ENCODE measurements around the gene NBR1.
A peak's percentile ranks its signal among the peaks of the same experiment; 100 is the strongest.
"Not testable (repeated sequence)": the region's sequence is repeated elsewhere in the genome, so short reads cannot be mapped to it uniquely, and the experiment has no call there.

NBR1 gene

DNA sequence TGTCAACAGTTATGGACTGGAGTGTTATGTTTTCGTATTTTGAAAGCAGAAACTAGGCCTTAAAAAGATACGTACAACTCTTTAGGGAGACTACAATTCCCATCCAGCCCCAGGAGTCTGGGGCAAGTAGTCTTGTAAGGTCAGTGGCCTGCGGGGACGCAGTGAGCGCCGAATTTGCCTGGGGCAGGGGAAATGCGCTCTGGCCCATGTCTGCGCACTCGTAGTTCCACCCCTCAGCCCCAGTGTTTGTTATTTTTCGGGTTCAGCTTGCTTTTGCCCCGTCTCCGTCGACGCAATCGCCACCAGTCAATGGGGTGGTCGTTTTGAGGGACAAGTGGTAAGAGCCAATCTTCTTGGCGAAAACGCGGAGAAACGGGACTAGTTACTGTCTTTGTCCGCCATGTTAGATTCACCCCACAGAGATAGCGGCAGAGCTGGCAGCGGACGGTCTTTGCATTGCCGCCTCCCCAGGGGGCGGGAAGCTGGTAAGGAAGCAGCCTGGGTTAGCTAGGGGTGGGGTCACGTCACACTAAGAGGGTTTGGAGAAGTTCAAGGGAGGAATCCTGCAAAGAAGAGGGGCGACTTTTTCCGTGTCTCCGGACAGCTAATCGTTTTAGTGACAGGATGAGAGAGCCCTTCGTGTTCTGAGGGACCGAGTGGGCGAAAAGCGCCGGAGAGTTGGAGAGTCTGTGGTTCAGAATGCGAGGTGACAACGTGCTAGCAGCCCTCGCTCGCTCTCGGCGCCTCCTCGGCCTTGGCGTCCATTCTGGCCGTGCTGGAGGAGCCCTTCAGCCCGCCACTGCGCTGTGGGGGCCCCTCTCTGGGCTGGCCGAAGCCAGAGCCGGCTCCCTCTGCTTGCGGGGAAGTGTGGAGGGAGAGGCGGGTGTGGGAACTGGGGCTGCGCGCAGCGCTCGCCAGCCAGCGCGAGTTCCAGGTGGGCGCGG is 44.8 kb upstream of the NBR1 start:
- Histone ChIP-seq H2AFZ (ENCODE audit: low read length) (peak overlapping the region; percentile 58), H3K27me3 (replicated peaks; ENCODE audit: insufficient read depth, low read length) (no peaks in the 10 kb centered on the region), H3K27ac (ENCODE audit: low read length) (peak overlapping the region; percentile 58), H3F3A (ENCODE audit: insufficient read depth, low read length) (no peaks in the 10 kb centered on the region), H3K4me3 (ENCODE audit: low read length) (peak overlapping the region; percentile 88), H3K9me2 (replicated peaks; ENCODE audit: insufficient read depth, low read length) (no peaks in the 10 kb centered on the region), H3K4me2 (ENCODE audit: low read depth, low read length) (peak overlapping the region; percentile 72), H3K4me1 (ENCODE audit: low read length) (peaks cover 9% of the 10 kb centered on the region), H3K9ac (ENCODE audit: low read length) (peak overlapping the region; percentile 86), H4K20me1 (ENCODE audit: insufficient read depth, low read length) (no peaks in the 10 kb centered on the region), H3K79me2 (ENCODE audit: low read length) (peaks cover 31% of the 10 kb centered on the region), H3K9me3 (replicated peaks; ENCODE audit: insufficient read depth, low read length) (no peaks in the 10 kb centered on the region), H3K36me3 (replicated peaks; ENCODE audit: insufficient read depth, low read length) (no peaks in the 10 kb centered on the region)
- no peak for TF ChIP-seq EZH2 (optimal IDR thresholded peaks at IDR 0.05; ENCODE audit: low read depth, low read length)
- no peak for TF ChIP-seq EZH2phosphoT487 (IDR thresholded peaks at IDR 0.05; ENCODE audit: low read length)
- TF ChIP-seq, protein P1, sequence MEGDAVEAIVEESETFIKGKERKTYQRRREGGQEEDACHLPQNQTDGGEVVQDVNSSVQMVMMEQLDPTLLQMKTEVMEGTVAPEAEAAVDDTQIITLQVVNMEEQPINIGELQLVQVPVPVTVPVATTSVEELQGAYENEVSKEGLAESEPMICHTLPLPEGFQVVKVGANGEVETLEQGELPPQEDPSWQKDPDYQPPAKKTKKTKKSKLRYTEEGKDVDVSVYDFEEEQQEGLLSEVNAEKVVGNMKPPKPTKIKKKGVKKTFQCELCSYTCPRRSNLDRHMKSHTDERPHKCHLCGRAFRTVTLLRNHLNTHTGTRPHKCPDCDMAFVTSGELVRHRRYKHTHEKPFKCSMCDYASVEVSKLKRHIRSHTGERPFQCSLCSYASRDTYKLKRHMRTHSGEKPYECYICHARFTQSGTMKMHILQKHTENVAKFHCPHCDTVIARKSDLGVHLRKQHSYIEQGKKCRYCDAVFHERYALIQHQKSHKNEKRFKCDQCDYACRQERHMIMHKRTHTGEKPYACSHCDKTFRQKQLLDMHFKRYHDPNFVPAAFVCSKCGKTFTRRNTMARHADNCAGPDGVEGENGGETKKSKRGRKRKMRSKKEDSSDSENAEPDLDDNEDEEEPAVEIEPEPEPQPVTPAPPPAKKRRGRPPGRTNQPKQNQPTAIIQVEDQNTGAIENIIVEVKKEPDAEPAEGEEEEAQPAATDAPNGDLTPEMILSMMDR (IDR thresholded peaks at IDR 0.05; ENCODE audit: low read length): no peak
- peak; percentile 7 for DNase-seq

DNA sequence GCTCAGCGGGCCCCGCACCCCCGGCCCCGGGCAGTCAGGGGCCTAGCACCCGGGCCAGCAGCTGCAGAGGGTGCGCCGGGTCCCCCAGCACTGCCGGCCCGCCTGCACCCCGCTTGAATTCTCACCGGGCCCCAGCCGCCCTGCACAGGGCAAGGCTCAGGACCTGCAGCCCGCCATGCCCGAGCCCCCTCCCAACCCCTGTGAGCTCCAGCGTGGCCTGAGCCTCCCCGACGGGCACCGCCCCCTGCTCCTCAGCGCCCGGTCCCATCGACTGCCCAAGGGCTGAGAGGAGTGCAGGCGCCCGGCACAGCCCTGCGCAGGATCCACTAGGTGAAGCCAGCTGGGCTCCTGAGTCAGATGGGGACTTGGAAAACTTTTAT is 44.1 kb upstream of the NBR1 start:
- H3F3A ChIP-seq (ENCODE audit: insufficient read depth, low read length): no peaks in the 10 kb centered on the region
- no peak overlapping the region for H3K27ac ChIP-seq (ENCODE audit: low read length)
- peaks cover 9% of the 10 kb centered on the region for H3K4me1 ChIP-seq (ENCODE audit: low read length)
- no peaks in the 10 kb centered on the region for H3K9me2 ChIP-seq (replicated peaks; ENCODE audit: insufficient read depth, low read length)
- no peak for DNase-seq
- no peaks in the 10 kb centered on the region for H3K27me3 ChIP-seq (replicated peaks; ENCODE audit: insufficient read depth, low read length)
- no peak overlapping the region for H2AFZ ChIP-seq (ENCODE audit: low read length)
- H3K79me2 ChIP-seq (ENCODE audit: low read length): peaks cover 31% of the 10 kb centered on the region
- no peaks in the 10 kb centered on the region for H3K36me3 ChIP-seq (replicated peaks; ENCODE audit: insufficient read depth, low read length)
- H3K9ac ChIP-seq (ENCODE audit: low read length): no peak overlapping the region
- no peak overlapping the region for H3K4me3 ChIP-seq (ENCODE audit: low read length)
- H3K9me3 ChIP-seq (replicated peaks; ENCODE audit: insufficient read depth, low read length): no peaks in the 10 kb centered on the region
- H4K20me1 ChIP-seq (ENCODE audit: insufficient read depth, low read length): no peaks in the 10 kb centered on the region
- TF ChIP-seq EZH2phosphoT487 (IDR thresholded peaks at IDR 0.05; ENCODE audit: low read length): no peak
- TF ChIP-seq, protein P1 (IDR thresholded peaks at IDR 0.05; ENCODE audit: low read length): no peak
- no peak for TF ChIP-seq EZH2 (optimal IDR thresholded peaks at IDR 0.05; ENCODE audit: low read depth, low read length)
- H3K4me2 ChIP-seq (ENCODE audit: low read depth, low read length): no peak overlapping the region

DNA sequence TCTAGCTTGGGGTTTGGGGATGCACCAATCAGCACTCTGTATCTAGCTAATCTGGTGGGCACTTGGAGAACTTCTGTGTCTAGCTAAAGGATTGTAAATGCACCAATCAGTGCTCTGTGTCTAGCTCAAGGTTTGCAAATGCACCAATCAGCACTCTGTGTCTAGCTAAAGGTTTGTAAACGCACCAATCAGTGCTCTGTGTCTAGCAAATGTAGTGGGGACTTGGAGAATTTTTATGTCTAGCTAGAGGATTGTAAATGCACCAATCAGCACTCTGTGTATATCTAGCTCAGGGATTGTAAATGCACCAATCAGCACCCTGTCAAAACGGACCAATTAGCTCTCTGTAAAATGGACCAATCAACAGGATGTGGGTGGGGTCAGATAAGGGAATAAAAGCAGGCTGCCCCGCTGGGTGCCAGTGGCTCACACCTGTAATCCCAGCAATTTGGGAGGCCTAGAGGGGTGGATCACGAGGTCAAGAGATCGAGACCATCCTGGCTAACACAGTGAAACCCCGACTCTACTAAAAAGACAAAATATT is 43.6 kb upstream of the NBR1 start:
- not testable (repeated sequence) for H3F3A ChIP-seq (ENCODE audit: insufficient read depth, low read length); H3K9me3 ChIP-seq (replicated peaks; ENCODE audit: insufficient read depth, low read length); H3K27me3 ChIP-seq (replicated peaks; ENCODE audit: insufficient read depth, low read length); DNase-seq; H3K4me3 ChIP-seq (ENCODE audit: low read length); H3K9ac ChIP-seq (ENCODE audit: low read length); H3K9me2 ChIP-seq (replicated peaks; ENCODE audit: insufficient read depth, low read length); H3K27ac ChIP-seq (ENCODE audit: low read length); H3K4me2 ChIP-seq (ENCODE audit: low read depth, low read length); H4K20me1 ChIP-seq (ENCODE audit: insufficient read depth, low read length); H3K36me3 ChIP-seq (replicated peaks; ENCODE audit: insufficient read depth, low read length); H2AFZ ChIP-seq (ENCODE audit: low read length); H3K4me1 ChIP-seq (ENCODE audit: low read length)
- H3K79me2 ChIP-seq (ENCODE audit: low read length): peaks cover 31% of the 10 kb centered on the region

DNA sequence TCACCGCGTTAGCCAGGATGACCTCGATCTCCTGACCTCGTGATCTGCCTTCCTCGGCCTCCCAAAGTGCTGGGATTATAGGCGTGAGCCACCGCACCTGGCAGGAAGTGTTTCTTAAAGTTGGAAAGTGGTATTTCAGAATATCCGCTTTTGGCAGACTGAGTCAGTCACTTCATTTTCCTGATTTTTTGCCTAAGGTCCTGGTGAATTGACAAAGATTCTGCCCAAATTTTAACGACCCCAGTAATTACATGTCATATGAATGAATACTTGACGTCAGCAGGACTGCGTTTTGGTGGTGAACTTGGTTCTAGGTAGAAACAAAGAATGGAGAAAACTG is 41.4 kb upstream of the NBR1 start:
- no peak overlapping the region for H3K9ac ChIP-seq (ENCODE audit: low read length)
- no peaks in the 10 kb centered on the region for H3K9me3 ChIP-seq (replicated peaks; ENCODE audit: insufficient read depth, low read length)
- H3K4me3 ChIP-seq (ENCODE audit: low read length): no peak overlapping the region
- no peak overlapping the region for H3K27ac ChIP-seq (ENCODE audit: low read length)
- no peaks in the 10 kb centered on the region for H3F3A ChIP-seq (ENCODE audit: insufficient read depth, low read length)
- H3K4me1 ChIP-seq (ENCODE audit: low read length): peaks cover 5% of the 10 kb centered on the region
- H3K27me3 ChIP-seq (replicated peaks; ENCODE audit: insufficient read depth, low read length): no peaks in the 10 kb centered on the region
- H3K79me2 ChIP-seq (ENCODE audit: low read length): peaks cover 18% of the 10 kb centered on the region
- TF ChIP-seq EZH2 (optimal IDR thresholded peaks at IDR 0.05; ENCODE audit: low read depth, low read length) (no peak), EZH2phosphoT487 (IDR thresholded peaks at IDR 0.05; ENCODE audit: low read length) (no peak)
- TF ChIP-seq, protein P1 (IDR thresholded peaks at IDR 0.05; ENCODE audit: low read length): no peak
- H4K20me1 ChIP-seq (ENCODE audit: insufficient read depth, low read length): no peaks in the 10 kb centered on the region
- no peaks in the 10 kb centered on the region for H3K36me3 ChIP-seq (replicated peaks; ENCODE audit: insufficient read depth, low read length)
- no peak overlapping the region for H2AFZ ChIP-seq (ENCODE audit: low read length)
- no peak for DNase-seq
- H3K9me2 ChIP-seq (replicated peaks; ENCODE audit: insufficient read depth, low read length): no peaks in the 10 kb centered on the region
- H3K4me2 ChIP-seq (ENCODE audit: low read depth, low read length): no peak overlapping the region

All from MM.1S (cell line).